Body of pancreas (tissue), 4 donors: ENCODE data around the gene SNX19. TPM values are rescaled to one million over a fixed set of nuclear protein-coding genes. Genes with fewer than 3 reads are reported as not detected.
"Not testable (repeated sequence)": the region's sequence is repeated elsewhere in the genome, so short reads cannot be mapped to it uniquely, and the experiment has no call there.

Experiments
- ATAC-seq: fragments of 150-250 bp; one replicate; pipeline ENCODE4 v1.9.1; 2016
- DNase-seq, 4 donors: peaks; one replicate each; pipeline ENCODE4 v3.0.0-alpha.2; 2019
- H3K27ac ChIP-seq, 4 donors: fragments of 200-600 bp; sonication (generic); 1 replicate in 3 of 4; 2 replicates in 1 of 4; pipeline versions ENCODE4 v1.5.1 to v1.6.1; 2016 to 2019; ENCODE audit warnings: mild to moderate bottlenecking in 1 of 4, mixed read lengths in 1 of 4, moderate library complexity in 1 of 4
- H3K27me3 ChIP-seq, 2 donors: fragments of 200-600 bp; sonication (generic); one replicate each; pipeline ENCODE4 v1.6.0; 2016; ENCODE audit warnings: mild to moderate bottlenecking in 1 of 2
- H3K36me3 ChIP-seq, 2 donors: fragments of 200-600 bp; sonication (generic); replicated peaks in 1 of 2; 2 replicates each; pipeline ENCODE4 v1.5.1; 2016; ENCODE audit warnings: low read depth in 2 of 2; ENCODE audit not compliant: insufficient read depth in 1 of 2
- H3K4me1 ChIP-seq: fragments of 200-600 bp; sonication (generic); one replicate; pipeline ENCODE4 v1.6.0; 2016
- H3K4me3 ChIP-seq, 2 donors: fragments of 200-600 bp; sonication (generic); 1 replicate in 1 of 2; 2 replicates in 1 of 2; pipeline ENCODE4 v1.5.1; 2016 to 2019
- H3K9me3 ChIP-seq, 3 donors: fragments of 200-600 bp; sonication (generic); 1 replicate in 2 of 3; 2 replicates in 1 of 3; pipeline ENCODE4 v1.5.1; 2016
- POLR2A ChIP-seq, 3 donors: fragments of 450-650 bp; IDR thresholded peaks; one replicate each; pipeline ENCODE4 v1.6.1; 2016; ENCODE audit warnings: antibody characterized with exemption in 3 of 3, mild to moderate bottlenecking in 2 of 3
- WGBS, 2 donors: methylation state at CpG; one replicate each; pipeline ENCODE4 v1.1.5; 2017; 5-methylcytosine and 5-hydroxymethylcytosine counted together
- intact Hi-C: fragments of 100-400 bp; cut with DNase I; formaldehyde crosslinking; loops from one replicate; pipeline ENCODE4 v1.15.1; 2023
- total RNA-seq, 2 donors: library from RNA; depleted of rRNA; stranded (reverse); fragments of >200 nt; gene quantifications; one replicate each; pipeline ENCODE4 v1.1.0, GENCODE V29; 2016
- TF ChIP-seq, protein P1 (sequence below), 7 experiments: fragments of 450-650 bp in 4 of 7; fragments of 200-600 bp in 3 of 7; sonication (generic) in 3 of 7; IDR thresholded peaks; one replicate each; pipeline ENCODE4 v1.5.1; 2016 to 2019; ENCODE audit warnings: antibody characterized with exemption in 7 of 7

SNX19 gene
- total RNA-seq, 2 donors from 2014 or later: 58.4 to 245 TPM

DNA sequence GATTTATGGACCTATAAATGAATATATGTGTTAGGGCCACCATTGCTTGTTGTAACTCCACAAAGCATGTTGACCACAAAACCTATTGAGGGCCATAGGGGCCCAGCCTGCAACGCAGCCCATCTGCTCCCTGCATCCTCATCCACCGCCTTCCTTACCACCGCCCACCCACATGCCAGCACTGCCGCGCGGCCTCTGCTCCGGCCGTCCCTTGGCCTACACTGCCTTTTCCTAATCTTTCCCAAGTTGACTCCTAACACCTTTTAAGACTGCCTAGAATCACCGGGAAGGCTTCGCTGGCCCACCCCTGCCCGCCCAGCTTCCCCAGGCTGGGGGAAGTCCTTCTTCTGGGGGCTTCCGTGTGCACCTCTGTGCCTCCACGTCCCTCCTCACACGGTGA is 55.0 kb downstream of the SNX19 start:
- 72 to 75% methylated on average over 14 of the region's 14 CpGs for WGBS, 2 donors
- Histone ChIP-seq H3K4me3 (no peak overlapping the region), H3K36me3 (no peaks in the 10 kb centered on the region), H3K27me3 (no peaks in the 10 kb centered on the region), H3K9me3 (no peaks in the 10 kb centered on the region), H3K4me1 (peaks cover 6% of the 10 kb centered on the region), H3K27ac (no peak overlapping the region)
- intact Hi-C loops: loop anchor here (5.0 kb wide), 1 partner anchor 434 kb away; the partner anchor contains the start of gene ADAMTS8
- ATAC-seq (no peak), DNase-seq (no peak)
- TF ChIP-seq, protein P1, sequence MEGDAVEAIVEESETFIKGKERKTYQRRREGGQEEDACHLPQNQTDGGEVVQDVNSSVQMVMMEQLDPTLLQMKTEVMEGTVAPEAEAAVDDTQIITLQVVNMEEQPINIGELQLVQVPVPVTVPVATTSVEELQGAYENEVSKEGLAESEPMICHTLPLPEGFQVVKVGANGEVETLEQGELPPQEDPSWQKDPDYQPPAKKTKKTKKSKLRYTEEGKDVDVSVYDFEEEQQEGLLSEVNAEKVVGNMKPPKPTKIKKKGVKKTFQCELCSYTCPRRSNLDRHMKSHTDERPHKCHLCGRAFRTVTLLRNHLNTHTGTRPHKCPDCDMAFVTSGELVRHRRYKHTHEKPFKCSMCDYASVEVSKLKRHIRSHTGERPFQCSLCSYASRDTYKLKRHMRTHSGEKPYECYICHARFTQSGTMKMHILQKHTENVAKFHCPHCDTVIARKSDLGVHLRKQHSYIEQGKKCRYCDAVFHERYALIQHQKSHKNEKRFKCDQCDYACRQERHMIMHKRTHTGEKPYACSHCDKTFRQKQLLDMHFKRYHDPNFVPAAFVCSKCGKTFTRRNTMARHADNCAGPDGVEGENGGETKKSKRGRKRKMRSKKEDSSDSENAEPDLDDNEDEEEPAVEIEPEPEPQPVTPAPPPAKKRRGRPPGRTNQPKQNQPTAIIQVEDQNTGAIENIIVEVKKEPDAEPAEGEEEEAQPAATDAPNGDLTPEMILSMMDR (IDR thresholded peaks at IDR 0.05): no peak
- TF ChIP-seq POLR2A (IDR thresholded peaks at IDR 0.05): no peak

GRCh38 chr11:130859886-130860285 is 56.4 kb downstream of the SNX19 start:
- 23 to 50% methylated on average over 1 of the region's 1 CpG for WGBS, 2 donors
- intact Hi-C loops: loop anchor here (5.0 kb wide), 1 partner anchor 433 kb away; the partner anchor contains the start of gene ADAMTS8
- TF ChIP-seq, protein P1 (IDR thresholded peaks at IDR 0.05): no peak
- TF ChIP-seq POLR2A (IDR thresholded peaks at IDR 0.05): no peak
- no peak overlapping the region for H3K4me3 ChIP-seq
- no peak for ATAC-seq
- H3K9me3 ChIP-seq: no peaks in the 10 kb centered on the region
- no peaks in the 10 kb centered on the region for H3K36me3 ChIP-seq
- H3K4me1 ChIP-seq: peaks cover 6% of the 10 kb centered on the region
- no peaks in the 10 kb centered on the region for H3K27me3 ChIP-seq
- no peak for DNase-seq
- no peak overlapping the region for H3K27ac ChIP-seq

GRCh38 chr11:130858215-130858614 is 58.1 kb downstream of the SNX19 start:
- ATAC-seq (peak; percentile 67), DNase-seq (peak; percentile 28 to 74 (median 53))
- WGBS, 2 donors: 45 to 69% methylated on average over 2 of the region's 2 CpGs
- Histone ChIP-seq H3K4me3 (no peak overlapping the region), H3K36me3 (no peaks in the 10 kb centered on the region), H3K27ac (no peak overlapping the region), H3K4me1 (peaks cover 6% of the 10 kb centered on the region), H3K27me3 (no peaks in the 10 kb centered on the region), H3K9me3 (no peaks in the 10 kb centered on the region)
- intact Hi-C loops: no loop called here
- TF ChIP-seq, protein P1 (IDR thresholded peaks at IDR 0.05): no peak
- no peak for TF ChIP-seq POLR2A (IDR thresholded peaks at IDR 0.05)

DNA sequence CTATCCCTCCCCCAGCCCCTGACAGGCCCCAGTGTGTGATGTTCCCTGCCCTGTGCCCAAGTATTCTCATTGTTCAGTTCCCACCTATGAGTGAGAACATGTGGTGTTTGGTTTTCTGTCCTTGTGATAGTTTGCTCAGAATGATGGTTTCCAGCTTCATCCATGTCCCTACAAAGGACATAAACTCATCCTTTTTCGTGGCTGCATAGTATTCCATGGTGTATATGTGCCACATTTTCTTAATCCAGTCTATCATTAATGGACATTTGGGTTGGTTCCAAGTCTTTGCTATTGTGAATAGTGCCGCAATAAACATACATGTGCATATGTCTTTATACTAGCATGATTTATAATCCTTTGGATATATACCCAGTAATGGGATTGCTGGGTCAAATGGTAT is 60.6 kb downstream of the SNX19 start:
- H3K27ac ChIP-seq, H3K4me1 ChIP-seq, H3K36me3 ChIP-seq, ATAC-seq, DNase-seq, H3K4me3 ChIP-seq, intact Hi-C loops, H3K27me3 ChIP-seq, H3K9me3 ChIP-seq: not testable (repeated sequence)
- 67 to 75% methylated on average over 2 of the region's 2 CpGs for WGBS, 2 donors

GRCh38 chr11:130854483-130854882 is 61.8 kb downstream of the SNX19 start:
- H3K9me3 ChIP-seq: no peaks in the 10 kb centered on the region
- TF ChIP-seq, protein P1 (IDR thresholded peaks at IDR 0.05): no peak
- no peak for TF ChIP-seq POLR2A (IDR thresholded peaks at IDR 0.05)
- ATAC-seq (no peak), DNase-seq (no peak)
- intact Hi-C loops: no loop called here
- no peak overlapping the region for H3K27ac ChIP-seq
- peaks cover 6% of the 10 kb centered on the region for H3K4me1 ChIP-seq
- H3K4me3 ChIP-seq: no peak overlapping the region
- 75 to 76% methylated on average over 4 of the region's 4 CpGs for WGBS, 2 donors
- H3K36me3 ChIP-seq: no peaks in the 10 kb centered on the region
- H3K27me3 ChIP-seq: no peaks in the 10 kb centered on the region
